ENCODE results near the gene KAT2B.
A peak's percentile ranks its signal among the peaks of the same experiment; 100 is the strongest.

The KAT2B gene

GRCh38 chr3:20096135-20096685, 56.0 kb downstream of the KAT2B start:
- DNase-seq (ENCODE audit: low read depth in 2 of 2): no peak

- no peak for DNase-seq (ENCODE audit: low read depth in 2 of 2)
These were observed 56.8 kb downstream of the KAT2B start for GRCh38 chr3:20097015-20097414.

GRCh38 chr3:20099060-20099459, 58.8 kb downstream of the KAT2B start:
- no peak for DNase-seq (ENCODE audit: low read depth in 2 of 2)

DNA sequence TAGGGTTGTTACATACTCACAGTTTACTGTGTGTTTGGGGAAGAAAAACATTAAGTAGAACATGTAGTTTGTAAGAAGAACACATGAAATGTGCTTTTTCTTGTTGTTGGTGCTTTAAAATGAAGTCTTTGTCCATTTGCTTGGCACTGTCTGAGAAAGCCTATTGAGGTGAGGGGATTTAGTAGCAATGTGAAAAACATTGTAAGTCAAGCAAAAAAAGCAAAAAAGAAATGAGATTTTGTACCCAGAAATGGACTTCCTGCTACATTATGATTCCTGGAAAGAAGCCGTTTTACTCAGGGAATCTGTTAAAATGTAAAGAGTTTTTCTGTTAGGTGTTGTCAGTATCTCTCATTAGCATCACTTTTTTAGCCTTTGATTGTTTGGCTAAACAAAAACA, 59.9 kb downstream of the KAT2B start:
- no peak for DNase-seq (ENCODE audit: low read depth in 2 of 2)

- no peak for DNase-seq (ENCODE audit: low read depth in 2 of 2)
These were observed 60.8 kb downstream of the KAT2B start for GRCh38 chr3:20101041-20101440.

DNA sequence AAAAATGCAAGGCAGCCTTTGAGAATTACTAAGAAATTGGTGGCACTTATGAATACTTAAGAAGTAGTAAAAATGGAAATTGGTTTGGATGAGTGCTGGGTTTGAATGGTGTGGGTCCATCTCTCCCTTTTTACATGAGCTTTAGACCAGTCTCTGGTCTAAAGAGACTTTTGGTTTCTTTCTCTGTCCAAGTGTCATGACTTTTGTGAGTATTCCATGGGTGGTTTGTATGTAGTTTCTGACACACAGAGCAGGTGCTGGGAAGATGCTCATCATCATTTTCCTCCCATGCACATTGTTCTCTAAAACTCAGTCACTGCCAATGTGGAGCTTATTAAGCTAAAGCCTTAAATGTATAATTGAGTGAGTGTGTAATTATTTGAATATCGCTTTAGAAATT, 63.5 kb downstream of the KAT2B start:
- no peak for DNase-seq (ENCODE audit: low read depth in 2 of 2)

DNA sequence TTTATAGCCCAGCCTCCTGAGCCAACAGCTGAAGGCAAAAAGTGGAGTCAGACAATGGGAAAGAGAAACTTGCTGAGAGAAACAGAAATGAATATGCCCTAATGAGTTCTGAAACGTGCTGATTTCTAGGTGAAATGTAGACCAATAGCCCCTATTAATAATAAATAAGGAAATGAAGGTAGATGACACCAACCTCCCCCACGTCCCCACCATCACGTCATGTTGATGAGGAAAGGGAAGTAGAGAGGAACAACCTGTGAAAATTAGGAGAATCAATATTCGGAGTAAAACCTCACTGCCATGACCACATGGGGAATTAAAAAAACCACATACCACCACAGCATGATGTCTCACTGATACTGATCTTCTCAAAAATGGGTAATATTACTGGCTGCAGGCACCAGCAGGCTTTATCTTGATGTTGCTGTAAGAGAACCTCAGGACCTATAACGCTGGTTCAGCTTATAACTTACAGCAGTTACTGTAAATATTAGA, 64.0 kb downstream of the KAT2B start:
- peak in 1 of 2 donors; percentile 33 for DNase-seq (ENCODE audit: low read depth in 2 of 2)

DNA sequence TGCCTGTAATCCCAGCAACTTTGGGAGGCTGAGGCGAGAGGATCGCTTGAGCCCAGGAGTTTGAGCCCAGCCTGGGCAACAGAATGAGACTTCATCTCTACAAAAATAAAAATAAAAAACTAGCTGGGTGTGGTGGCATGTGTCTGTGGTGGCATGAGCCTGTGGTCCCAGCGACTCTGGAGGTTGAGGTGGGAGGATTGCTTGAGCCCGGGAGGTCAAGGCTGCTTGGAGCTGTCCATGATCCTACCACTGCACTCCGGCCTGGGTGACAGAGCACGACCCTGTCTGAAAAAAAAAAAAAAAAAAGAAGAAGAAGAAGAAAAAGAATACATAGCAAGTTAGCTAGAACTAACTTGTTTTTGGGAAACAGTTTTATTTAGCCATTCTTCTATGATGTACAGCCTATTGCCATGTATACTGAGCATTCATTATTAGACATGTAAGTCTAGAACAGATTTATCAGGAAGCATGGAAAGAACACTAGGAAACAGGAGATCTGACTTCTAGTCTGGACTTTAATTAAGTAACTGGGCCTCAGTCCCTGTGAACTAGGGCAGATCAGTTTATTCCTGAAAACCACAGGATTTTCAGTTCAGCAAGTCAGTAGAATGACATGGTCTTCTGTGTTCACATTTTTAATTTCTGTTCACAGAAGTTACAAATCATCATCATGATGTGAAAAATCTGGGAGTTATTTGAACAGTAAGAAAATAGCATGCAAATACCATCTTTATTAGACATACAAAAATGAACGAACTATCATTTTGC, 65.5 kb downstream of the KAT2B start:
- no peak for DNase-seq (ENCODE audit: low read depth in 2 of 2)

GRCh38 chr3:20107722-20108121, 67.5 kb downstream of the KAT2B start:
- DNase-seq (ENCODE audit: low read depth in 2 of 2): no peak

- DNase-seq (ENCODE audit: low read depth in 2 of 2): no peak
These were observed 68.6 kb downstream of the KAT2B start for GRCh38 chr3:20108869-20109268.

- no peak for DNase-seq (ENCODE audit: low read depth in 2 of 2)
These were observed 70.6 kb downstream of the KAT2B start for GRCh38 chr3:20110826-20111225.

DNA sequence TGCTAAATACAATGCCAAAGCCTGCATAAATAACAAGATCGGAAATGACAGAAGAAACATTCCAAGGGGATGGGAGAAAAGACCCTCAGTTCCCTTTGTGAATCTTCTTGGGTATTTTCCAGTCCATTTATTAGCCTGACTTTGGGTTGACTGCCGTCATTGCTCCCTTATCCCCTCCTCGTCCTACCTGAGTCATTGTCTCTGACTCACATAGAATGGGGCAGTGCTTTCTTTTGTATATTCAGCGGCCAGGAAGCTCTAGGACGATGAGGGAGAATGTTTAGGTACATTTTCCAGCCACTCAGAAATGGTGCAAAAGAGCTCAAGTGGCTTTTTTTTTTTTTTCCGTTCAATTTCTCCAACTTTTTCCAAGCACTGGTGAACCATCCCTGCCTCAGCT, 71.6 kb downstream of the KAT2B start:
- no peak for DNase-seq (ENCODE audit: low read depth in 2 of 2)

GRCh38 chr3:20121088-20121487, 80.8 kb downstream of the KAT2B start:
- no peak for DNase-seq (ENCODE audit: low read depth in 2 of 2)

DNA sequence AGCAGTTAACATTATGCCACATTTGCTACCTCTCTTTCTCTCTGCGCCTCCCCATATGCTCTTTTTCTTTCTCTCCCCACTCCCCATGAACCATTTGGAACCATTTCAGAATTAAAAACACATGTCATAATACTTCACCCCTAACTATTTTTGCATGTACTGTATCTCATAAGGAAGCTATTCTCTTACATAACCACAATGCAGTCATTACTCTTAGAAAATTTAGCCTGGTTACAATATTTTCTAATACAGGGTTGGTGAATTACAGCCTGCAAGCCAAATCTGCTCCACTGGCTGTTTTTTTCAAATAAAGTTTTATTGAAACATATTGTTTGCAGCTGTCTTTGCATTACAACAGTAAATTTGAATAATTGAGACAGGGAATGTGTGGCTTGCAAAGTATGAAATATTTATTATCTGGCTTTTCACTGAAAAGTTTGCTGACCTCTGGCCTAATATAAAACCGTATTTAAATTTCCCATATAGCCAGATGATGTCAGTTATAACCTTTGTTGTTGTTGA, 82.9 kb downstream of the KAT2B start:
- no peak for DNase-seq (ENCODE audit: low read depth in 2 of 2)

DNA sequence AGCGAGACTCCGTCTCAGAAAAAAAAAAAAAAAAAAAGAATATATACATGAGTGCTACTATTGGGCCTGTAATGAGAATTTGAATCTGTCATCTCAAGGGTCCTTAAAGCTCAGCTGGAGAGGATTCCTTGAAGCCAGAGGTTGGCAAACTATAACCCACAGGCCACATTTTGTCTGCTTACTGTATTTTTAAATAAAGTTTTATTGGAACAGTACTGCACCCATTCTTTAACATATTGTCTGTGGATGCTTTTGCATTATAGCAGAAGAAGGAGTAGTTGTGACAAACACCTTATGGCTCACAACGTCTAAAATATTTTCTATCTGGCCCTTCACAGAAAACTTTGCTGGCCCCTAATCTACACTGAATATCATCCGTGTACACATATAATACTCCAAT, 85.0 kb downstream of the KAT2B start:
- DNase-seq (ENCODE audit: low read depth in 2 of 2): no peak

DNA sequence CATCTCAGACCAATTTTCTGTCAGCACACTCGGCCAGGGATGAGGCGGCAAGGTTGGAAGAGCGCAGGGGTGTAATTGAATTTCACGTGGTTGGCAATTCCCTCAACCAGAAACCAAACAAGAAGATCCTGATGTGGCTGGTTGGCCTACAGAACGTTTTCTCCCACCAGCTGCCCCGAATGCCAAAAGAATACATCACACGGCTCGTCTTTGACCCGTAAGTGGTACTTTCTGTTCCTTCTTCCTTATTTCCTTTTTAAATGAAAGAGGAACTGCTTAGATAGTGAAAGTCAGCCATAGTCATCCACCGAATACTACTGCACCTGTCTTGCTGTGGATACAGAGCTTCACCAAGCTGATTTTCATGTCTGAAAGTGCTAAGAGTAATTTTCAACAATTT, 85.7 kb downstream of the KAT2B start:
- no peak for DNase-seq (ENCODE audit: low read depth in 2 of 2)

DNA sequence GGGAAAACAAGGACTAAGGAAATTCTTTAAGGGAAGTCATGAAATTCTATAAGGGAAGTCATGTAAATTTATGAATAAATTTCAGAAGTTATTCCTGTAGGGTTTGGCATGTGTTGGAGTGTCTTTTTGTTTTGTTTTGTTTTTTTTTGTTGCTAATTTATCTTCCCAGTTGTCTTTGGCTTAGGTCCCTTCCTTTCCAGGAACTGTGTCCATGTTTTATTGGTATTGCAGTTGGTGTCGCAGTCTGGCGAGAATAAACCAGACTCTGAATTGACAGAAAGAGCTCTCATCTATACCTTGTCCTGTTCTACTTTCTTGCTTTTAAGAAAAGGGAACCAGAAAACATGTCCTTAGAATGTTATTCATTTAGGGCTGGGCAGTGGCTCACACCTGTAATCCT, 88.1 kb downstream of the KAT2B start:
- no peak for DNase-seq (ENCODE audit: low read depth in 2 of 2)

GRCh38 chr3:20130106-20130505, 89.9 kb downstream of the KAT2B start:
- no peak for DNase-seq (ENCODE audit: low read depth in 2 of 2)

DNA sequence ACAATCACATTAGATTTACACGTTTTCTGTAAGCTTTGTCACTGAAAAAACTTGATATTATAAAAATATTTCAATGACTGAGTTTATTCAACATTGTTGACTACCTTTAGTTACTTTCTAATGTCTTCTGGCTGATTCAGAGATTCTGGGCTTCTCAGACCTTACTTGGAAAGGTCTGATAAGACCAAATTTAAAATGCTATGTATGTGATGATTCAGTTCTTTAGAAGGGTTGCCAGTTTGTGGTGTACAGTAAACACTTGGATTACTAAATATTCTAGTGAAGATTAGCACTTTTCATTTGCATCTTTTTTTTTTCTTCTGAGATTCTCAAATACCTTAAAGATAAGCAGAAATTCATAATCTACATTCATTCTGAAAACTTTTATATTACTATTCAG, 96.0 kb downstream of the KAT2B start:
- DNase-seq (ENCODE audit: low read depth in 2 of 2): no peak

DNA sequence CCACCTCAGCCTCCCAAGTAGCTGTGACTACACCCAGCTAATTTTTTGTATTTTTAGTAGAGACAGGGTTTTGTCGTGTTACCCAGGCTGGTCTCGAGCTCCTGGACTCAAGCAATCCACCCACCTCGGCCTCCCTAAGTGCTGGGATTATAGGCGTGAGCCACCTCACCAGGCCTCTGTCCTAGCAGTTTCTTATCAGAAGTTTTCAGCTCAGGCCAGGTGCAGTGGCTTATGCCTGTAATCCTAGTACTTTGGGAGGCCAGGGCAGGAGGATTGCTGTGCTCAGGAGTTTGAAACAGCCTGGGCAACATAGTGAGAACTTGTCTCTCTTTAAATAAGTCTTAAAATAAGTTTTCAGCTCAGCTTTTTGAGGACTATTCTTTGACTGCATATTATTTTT, 97.4 kb downstream of the KAT2B start:
- DNase-seq (ENCODE audit: low read depth in 2 of 2): no peak

DNA sequence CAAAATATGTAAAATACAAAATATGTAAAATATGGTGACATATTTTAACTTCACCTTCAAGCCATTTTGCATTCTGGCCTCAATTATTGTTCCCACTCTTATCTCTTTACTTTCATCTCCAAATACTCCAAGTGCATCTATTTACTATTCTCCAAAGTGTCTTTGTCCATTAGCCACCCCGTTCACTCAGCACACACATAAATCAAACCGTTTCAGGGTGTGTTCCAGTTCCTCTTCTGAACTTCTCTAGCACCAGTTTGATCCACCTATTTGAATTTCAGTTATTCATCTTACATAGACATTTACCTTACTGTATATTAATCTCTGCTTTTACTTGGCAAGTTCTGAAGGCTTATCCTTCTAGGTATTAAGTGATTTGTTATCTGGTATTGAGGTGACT, 100.6 kb downstream of the KAT2B start:
- no peak for DNase-seq (ENCODE audit: low read depth in 2 of 2)

- DNase-seq (ENCODE audit: low read depth in 2 of 2): no peak
These were observed 101.1 kb downstream of the KAT2B start for GRCh38 chr3:20141316-20141715.

GRCh38 chr3:20141851-20142250, 101.6 kb downstream of the KAT2B start:
- DNase-seq (ENCODE audit: low read depth in 2 of 2): no peak

All from activated CD8-positive, alpha-beta memory T cell treated with anti-CD3 and anti-CD28 coated beads for 4 hours (primary cell).